Measurements from ENCODE around the gene SEMA3A.

SEMA3A gene

GRCh38 chr7:83934118-83934734 is 260.4 kb downstream of the SEMA3A start:
- peak; percentile 7 for DNase-seq (ENCODE audit: low read depth, low spot score)
- peak; percentile 31 for TF ChIP-seq CTCF (IDR thresholded peaks at IDR 0.05; ENCODE audit: low read depth, low read length)
- no peak overlapping the region for H3K4me3 ChIP-seq (ENCODE audit: low read depth, low read length)
- in situ Hi-C loops (cut with HindIII; ENCODE audit: low sequenced_read_pairs) = no loop called here

- in situ Hi-C loops (cut with HindIII; ENCODE audit: low sequenced_read_pairs) = no loop called here
- no peak for TF ChIP-seq CTCF (IDR thresholded peaks at IDR 0.05; ENCODE audit: low read depth, low read length)
- H3K4me3 ChIP-seq (ENCODE audit: low read depth, low read length) = no peak overlapping the region
- DNase-seq (ENCODE audit: low read depth, low spot score) = no peak
Observed at GRCh38 chr7:83931968-83932367, 262.6 kb downstream of the SEMA3A start.

GRCh38 chr7:83930262-83930661 is 264.3 kb downstream of the SEMA3A start:
- no peak overlapping the region for H3K4me3 ChIP-seq (ENCODE audit: low read depth, low read length)
- DNase-seq (ENCODE audit: low read depth, low spot score) = no peak
- TF ChIP-seq CTCF (IDR thresholded peaks at IDR 0.05; ENCODE audit: low read depth, low read length) = no peak
- in situ Hi-C loops (cut with HindIII; ENCODE audit: low sequenced_read_pairs) = no loop called here

GRCh38 chr7:83925860-83926259 is 268.7 kb downstream of the SEMA3A start:
- in situ Hi-C loops (cut with HindIII; ENCODE audit: low sequenced_read_pairs) = no loop called here
- H3K4me3 ChIP-seq (ENCODE audit: low read depth, low read length) = no peak overlapping the region
- no peak for TF ChIP-seq CTCF (IDR thresholded peaks at IDR 0.05; ENCODE audit: low read depth, low read length)
- no peak for DNase-seq (ENCODE audit: low read depth, low spot score)

- no peak overlapping the region for H3K4me3 ChIP-seq (ENCODE audit: low read depth, low read length)
- TF ChIP-seq CTCF (IDR thresholded peaks at IDR 0.05; ENCODE audit: low read depth, low read length) = no peak
- peak; percentile 24 for DNase-seq (ENCODE audit: low read depth, low spot score)
- in situ Hi-C loops (cut with HindIII; ENCODE audit: low sequenced_read_pairs) = no loop called here
Observed at GRCh38 chr7:83921941-83922607, 272.5 kb downstream of the SEMA3A start.

GRCh38 chr7:83921271-83921940 is 273.2 kb downstream of the SEMA3A start:
- in situ Hi-C loops (cut with HindIII; ENCODE audit: low sequenced_read_pairs) = no loop called here
- DNase-seq (ENCODE audit: low read depth, low spot score) = no peak
- TF ChIP-seq CTCF (IDR thresholded peaks at IDR 0.05; ENCODE audit: low read depth, low read length) = no peak
- no peak overlapping the region for H3K4me3 ChIP-seq (ENCODE audit: low read depth, low read length)

All from astrocyte of the spinal cord (primary cell).